Measurements from ENCODE around the gene PCGF5.
"Not testable (repeated sequence)": the region's sequence is repeated elsewhere in the genome, so short reads cannot be mapped to it uniquely, and the experiment has no call there.

The PCGF5 gene

GRCh38 chr10:91220194-91220953 lies at the start of gene PCGF5:
PCGF5 (plus strand) TSS chr10:91220663; CDS start chr10:91222872, 2,209 bp downstream.
- peak; percentile 28 for DNase-seq (ENCODE audit: low read depth)

GRCh38 chr10:91171485-91171884 lies 49.0 kb upstream of the PCGF5 start:
- DNase-seq (ENCODE audit: low read depth): no peak

- DNase-seq (ENCODE audit: low read depth): no peak
Measured at GRCh38 chr10:91172348-91172747, 48.1 kb upstream of the PCGF5 start.

GRCh38 chr10:91185239-91185875 lies 35.1 kb upstream of the PCGF5 start:
- DNase-seq (ENCODE audit: low read depth): no peak

- DNase-seq (ENCODE audit: low read depth): no peak
Measured at GRCh38 chr10:91187156-91187555, 33.3 kb upstream of the PCGF5 start.

GRCh38 chr10:91188010-91188409 lies 32.5 kb upstream of the PCGF5 start:
- not testable (repeated sequence) for DNase-seq (ENCODE audit: low read depth)

GRCh38 chr10:91188889-91189288 lies 31.6 kb upstream of the PCGF5 start:
- DNase-seq (ENCODE audit: low read depth): no peak

GRCh38 chr10:91190388-91190870 lies 30.0 kb upstream of the PCGF5 start:
- DNase-seq (ENCODE audit: low read depth): peak; percentile 34

GRCh38 chr10:91190876-91191583 lies 29.4 kb upstream of the PCGF5 start:
- no peak for DNase-seq (ENCODE audit: low read depth)

- DNase-seq (ENCODE audit: low read depth): no peak
Measured at GRCh38 chr10:91191584-91191919, 28.9 kb upstream of the PCGF5 start.

GRCh38 chr10:91194497-91195179 lies 25.8 kb upstream of the PCGF5 start:
- DNase-seq (ENCODE audit: low read depth): peak; percentile 56

- DNase-seq (ENCODE audit: low read depth): no peak
Measured at GRCh38 chr10:91196268-91197048, 24.0 kb upstream of the PCGF5 start.

GRCh38 chr10:91197127-91197526 lies 23.3 kb upstream of the PCGF5 start:
- no peak for DNase-seq (ENCODE audit: low read depth)

GRCh38 chr10:91198781-91199180 lies 21.7 kb upstream of the PCGF5 start:
- no peak for DNase-seq (ENCODE audit: low read depth)

- no peak for DNase-seq (ENCODE audit: low read depth)
Measured at GRCh38 chr10:91200314-91201212, 19.9 kb upstream of the PCGF5 start.

GRCh38 chr10:91201213-91201996 lies 19.1 kb upstream of the PCGF5 start:
- no peak for DNase-seq (ENCODE audit: low read depth)

- DNase-seq (ENCODE audit: low read depth): no peak
Measured at GRCh38 chr10:91206427-91206826, 14.0 kb upstream of the PCGF5 start.

GRCh38 chr10:91206837-91207474 lies 13.5 kb upstream of the PCGF5 start:
- DNase-seq (ENCODE audit: low read depth): no peak

- DNase-seq (ENCODE audit: low read depth): no peak
Measured at GRCh38 chr10:91208642-91209041, 11.8 kb upstream of the PCGF5 start.

Data from HS-5 (cell line).